Stimulated activated CD4-positive, alpha-beta T cell treated with anti-CD3 and anti-CD28 coated beads, TNF-alpha, amount 100 ng/mL, for 48 hours (primary cell): Measurements from ENCODE around the gene IQCC.

Experiments
- DNase-seq, 3 donors: peaks; one replicate each; pipeline ENCODE4 v3.0.0-alpha.2; 2020; ENCODE audit warnings: low read depth in 3 of 3

Gene IQCC

DNA sequence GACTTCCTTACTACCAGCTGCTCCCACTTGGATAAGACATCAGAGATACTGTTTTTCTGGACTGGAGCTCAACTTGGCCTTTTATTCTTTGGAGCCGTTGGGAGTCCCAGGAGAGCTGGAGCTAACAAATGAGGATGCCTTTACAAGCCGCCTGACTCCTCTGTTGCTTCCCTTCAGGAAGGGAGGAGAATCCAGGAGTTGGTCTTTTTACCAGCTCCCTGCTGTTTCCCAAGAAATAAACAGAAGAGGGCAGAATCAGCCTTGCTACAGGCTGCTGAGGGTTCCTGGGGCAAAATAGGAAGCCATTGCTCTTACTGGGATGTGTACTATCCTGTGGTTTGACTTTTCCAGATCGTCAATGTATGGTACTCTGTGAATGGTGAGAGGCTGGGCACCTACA, 18.2 kb downstream of the IQCC start:
- DNase-seq = no peak

DNA sequence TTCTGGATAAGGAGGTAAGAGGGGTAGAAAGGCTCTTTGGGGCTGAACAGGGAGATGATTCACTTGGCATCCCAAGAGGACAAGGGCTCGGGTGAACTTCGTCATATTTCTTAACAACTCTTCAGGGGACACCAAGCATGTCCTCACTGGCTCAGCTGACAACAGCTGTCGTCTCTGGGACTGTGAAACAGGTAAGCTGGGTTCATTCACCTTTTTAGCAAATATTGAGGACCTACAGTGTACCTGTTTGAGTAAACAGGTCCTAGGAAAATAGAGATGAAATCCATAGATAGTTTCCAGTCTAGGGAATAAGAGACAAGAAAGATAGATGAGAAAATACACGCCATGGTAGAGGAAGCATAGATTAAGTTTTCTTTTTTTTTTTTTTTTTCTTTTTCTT, 18.8 kb downstream of the IQCC start:
- DNase-seq = no peak

- no peak for DNase-seq
Measured at GRCh38 chr1:32228771-32229170, 23.3 kb downstream of the IQCC start.

- DNase-seq = no peak
Measured at GRCh38 chr1:32231843-32232432, 26.5 kb downstream of the IQCC start.

DNA sequence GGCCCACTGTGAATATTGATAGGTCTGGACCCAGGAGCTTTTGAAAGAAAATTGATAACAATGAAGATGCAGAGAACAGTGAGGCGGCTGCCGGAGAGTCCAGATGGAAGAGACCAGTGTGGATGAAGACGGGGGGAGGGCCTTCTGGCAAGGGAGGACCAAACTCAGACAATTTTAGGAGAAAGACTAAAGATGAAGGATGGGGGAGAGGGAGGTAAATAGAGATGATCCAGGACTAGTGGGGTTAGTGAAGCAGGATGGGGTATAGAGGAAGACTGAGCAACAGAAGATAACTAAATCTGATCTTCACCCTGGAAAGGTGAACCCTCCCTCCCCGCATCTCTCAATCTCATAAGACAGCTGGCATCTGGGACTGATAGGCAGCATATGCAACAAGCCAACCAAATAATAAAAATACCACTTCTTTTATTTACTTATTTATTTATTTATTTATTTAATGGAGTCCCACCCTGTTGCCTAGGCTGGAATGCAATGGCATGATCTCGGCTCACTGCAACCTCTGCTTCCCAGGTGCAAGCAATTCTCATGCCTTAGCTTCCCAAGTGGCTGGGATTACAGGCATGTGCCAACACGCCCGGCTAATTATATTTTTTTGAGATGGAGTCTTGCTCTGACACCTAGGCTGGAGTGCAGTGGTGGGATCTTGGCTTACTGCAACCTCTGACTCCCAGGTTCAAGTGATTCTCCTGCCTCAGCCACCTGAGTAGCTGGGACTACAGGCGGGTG, 27.3 kb downstream of the IQCC start:
- no peak for DNase-seq

GRCh38 chr1:32234792-32235191, 29.3 kb downstream of the IQCC start:
- no peak for DNase-seq

GRCh38 chr1:32239337-32239736, 33.9 kb downstream of the IQCC start:
- DNase-seq = no peak

DNA sequence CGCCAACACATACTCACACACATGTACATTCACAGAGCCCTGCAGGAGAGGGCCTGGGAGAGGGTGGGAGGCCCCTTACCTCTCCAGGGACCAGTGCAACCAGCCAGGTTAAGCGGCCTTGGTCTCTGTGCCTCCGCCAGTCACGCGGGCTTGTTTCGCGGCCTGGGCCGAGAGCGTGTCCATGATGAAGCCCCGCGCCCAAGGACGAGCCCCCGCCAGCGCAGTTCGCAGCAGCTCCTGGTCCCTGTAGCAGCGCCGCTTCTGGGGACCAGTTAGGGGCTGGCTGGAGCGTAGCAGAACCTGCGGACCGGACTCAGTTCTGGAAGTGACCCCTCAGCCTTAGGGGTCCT, 34.3 kb downstream of the IQCC start:
- no peak for DNase-seq

DNA sequence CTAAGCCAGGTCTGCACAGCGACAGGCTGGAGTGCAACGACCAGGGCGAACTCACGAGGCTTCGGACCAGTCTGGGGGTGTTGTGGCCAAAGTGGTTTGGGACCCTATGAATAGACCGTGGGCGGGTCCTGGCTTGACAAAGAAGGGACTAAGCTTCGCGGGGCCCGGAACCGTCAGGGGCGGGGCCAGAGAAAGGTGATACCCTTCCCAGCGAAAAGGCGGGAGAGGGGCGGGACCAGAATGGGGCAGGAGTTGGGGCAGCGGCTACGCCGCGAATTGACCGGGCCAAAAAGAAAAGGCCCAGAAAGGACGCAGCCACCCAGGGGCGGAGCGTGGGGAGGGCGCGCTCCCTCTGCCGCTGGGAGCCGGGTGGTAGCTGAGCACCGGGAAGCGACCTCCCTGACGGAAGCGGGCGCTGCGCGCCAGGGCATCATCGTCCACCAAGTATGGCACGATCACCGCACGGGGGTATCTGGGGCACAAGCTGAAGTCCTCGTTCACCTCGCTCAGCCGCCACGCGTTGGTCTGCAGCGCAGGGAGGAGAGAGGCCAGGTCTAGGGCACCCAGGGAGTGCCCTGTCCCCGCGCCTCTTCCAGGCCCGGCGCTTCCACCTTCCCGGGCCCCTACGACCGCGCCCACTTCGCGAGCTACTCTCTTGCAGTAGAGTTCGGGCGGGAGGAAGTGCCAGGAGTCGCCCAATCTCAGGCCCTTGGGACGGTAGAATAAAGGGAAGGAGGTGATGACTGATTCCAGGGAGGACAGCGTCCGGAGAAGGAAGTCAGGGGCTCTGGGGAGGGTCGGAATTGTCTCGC, 34.9 kb downstream of the IQCC start:
- no peak for DNase-seq

- no peak for DNase-seq
Measured at GRCh38 chr1:32241001-32241763, 35.7 kb downstream of the IQCC start.

DNA sequence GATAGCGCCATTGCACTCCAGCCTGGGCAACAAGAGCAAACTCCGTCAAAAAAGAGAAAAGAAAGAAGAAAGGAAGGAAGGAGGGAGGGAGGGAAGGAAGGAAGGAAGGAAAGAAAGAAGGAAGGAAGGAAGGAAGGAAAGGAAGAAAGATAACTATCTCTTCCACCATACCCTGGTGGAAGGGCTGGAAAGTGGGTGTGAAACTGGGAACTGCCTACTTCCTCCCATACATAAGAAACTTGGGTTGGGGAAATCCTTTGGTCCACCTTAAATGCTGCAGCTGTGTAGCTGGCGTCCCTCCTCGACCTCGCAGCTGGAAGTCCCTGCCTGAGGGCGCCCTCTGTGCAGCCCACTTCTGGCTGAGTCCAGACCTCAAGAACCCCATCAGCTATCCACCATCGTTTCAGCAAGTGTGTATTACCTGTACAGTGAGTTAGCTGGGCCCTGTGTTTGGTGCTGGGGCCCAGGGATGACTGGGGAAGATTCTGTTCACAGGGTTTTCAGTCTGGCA, 36.9 kb downstream of the IQCC start:
- no peak for DNase-seq

DNA sequence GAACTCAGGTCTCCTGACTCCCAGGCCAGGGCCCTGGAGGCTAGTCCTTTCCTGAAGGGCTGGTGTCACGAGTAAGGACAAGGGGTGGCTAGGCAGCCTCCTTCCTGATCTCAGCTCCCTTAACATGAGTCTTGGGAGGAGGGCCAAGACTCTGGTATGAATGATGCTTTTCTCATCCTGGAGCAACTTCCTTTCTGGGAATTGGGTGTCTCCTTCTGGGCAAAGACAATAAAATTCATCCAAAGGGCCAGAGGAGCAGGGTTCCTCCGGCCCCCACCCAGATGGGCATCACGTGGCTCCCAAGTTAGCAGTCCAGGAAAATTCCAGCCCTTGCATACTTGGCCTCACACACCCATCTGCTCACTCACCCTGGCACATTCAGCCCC, 41.4 kb downstream of the IQCC start, which contains the start of gene FAM167B:
FAM167B (plus strand) TSS at position 335 of the 386 bp plus-strand sequence. CDS start 200 bp downstream, outside the sequence.
- no peak for DNase-seq

DNA sequence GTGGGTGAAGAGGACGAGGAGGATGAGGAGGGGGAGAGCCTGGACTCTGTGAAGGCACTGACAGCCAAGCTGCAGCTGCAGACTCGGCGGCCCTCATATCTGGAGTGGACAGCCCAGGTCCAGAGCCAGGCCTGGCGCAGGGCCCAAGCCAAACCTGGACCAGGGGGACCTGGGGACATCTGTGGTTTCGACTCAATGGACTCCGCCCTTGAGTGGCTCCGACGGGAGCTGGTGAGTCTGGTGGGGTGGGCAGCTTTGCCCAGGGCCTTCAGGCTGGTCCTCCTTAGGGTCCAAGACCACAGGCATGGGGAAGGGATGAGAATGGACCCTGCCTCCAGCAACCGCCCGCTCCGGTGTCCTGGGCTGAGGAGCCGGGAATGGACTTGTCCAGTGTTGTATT, 42.0 kb downstream of the IQCC start:
- no peak for DNase-seq

DNA sequence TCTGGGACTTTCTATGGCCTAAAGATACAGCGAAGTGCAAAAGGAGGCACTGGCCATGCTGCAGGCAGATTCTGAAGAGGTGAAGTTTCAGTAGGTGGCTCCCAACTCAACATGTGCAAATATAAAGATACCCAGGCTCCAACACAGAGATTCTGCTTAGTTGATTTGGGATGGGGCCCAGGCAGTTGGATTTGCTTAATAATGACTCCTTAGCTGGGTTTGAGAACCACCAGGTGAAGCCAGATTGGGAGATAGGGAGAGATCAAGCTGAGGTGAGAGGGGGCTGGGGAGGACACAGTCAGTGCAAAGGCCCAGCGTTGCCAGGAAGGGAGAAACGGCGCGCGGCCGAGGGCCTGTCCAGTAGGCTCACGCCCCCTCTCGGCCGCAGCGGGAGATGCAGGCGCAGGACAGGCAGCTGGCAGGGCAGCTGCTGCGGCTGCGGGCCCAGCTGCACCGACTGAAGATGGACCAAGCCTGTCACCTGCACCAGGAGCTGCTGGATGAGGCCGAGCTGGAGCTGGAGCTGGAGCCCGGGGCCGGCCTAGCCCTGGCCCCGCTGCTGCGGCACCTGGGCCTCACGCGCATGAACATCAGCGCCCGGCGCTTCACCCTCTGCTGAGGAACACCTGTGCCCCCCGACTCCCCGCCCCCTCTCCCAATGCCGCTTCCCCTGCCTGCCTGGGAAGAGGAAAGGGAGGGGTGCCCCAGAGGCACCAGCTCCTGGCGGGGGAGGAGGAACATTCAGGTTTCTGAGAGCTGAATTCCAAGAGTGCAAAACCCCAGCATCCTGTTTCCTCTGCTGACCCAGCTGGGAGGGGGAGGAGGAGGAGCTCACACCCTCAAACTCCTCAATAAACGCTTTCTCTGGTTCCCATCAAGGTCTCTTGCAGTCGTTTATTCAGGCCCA, 42.8 kb downstream of the IQCC start:
- DNase-seq = peak; percentile 71 to 82 (median 76)

DNA sequence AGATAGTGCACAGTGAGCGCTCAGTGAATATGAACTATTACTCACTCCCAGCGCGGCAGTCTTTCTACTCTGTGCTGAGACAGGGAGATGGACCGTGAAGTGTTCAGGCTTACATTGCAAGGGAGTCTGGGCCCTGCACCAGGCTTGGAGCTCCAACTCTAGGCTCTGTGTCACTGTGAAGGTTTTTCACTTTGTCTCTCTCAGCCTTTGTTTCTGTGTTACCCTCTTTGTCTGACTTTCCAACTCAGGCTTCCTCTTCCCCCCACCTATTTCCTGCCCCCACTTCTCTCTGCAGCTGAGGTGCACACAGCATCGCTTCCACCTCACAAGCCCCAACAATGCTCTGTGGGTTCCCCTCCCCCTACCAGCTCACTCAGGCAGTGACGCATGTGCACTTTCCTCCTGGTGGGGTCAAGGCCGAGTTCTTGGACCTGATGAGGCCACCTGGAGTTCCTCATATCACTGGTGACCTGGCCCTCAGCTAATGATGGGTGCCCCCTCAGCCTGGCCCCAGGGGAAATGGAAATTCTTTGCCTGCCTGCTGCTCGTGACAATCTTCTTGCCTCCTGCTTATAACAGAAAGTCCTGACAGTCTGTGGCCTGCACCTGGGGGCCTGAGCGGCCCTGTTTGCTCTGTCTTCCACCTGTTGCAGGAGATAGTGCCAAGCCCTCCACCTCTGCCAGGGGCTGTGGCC, 44.5 kb downstream of the IQCC start:
- peak; percentile 49 to 74 (median 70) for DNase-seq

- DNase-seq = peak in 2 of 3 donors; percentile 53 to 61
Measured at GRCh38 chr1:32250893-32251716, 45.6 kb downstream of the IQCC start, which contains the start of gene LCK. Gene LCK, plus strand, starts transcription at chr1:32251265. Its CDS starts 23,065 bp downstream, at chr1:32274330.

DNA sequence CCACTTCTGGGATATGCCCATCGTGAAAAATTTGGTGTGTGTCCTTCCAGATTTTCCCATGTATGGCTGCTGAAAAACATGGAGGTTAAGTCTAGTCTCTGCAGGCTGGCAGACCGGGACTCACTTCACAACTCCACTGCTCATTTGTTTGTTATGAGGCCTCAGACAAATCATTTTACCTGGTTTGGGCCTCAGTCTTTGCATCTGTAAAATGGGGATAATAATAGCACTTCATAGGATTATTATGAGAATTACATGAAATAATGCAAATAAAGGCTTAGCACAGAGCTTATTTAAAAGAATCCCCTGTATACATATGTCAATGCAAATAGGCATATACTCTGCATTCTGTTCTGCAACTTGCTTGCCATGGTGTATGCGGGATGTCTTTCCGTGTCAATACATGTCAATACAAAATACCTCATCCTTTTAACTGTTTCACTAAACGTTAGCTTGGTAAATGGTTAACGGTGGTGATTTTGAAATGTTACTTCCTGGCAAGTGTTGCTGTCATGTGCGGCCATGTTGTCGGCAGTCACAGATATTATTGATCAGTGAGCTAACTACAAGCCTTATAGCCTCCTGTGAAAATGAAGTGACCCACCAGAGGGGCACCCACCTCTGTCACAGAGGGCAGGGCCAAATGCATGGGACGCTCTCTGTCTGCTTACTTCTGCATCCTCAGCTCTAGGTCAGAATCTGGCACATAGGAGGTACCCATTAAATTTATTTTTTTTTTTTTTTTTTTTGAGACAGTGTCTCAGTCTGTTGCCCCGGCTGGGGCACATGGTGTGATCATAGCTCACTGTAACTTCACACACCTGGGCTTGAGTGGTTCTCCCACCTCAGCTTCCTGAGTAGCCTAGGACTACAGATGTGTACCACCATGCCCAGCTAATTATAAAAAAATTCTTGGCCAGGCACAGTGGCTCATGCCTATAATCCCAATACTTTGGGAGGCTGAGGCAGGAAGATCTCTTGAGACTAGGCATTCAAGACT, 49.9 kb downstream of the IQCC start:
- DNase-seq = no peak
